ENCODE data around the gene HTR2B.
"Not testable (repeated sequence)": the region's sequence is repeated elsewhere in the genome, so short reads cannot be mapped to it uniquely, and the experiment has no call there.

Gene HTR2B

GRCh38 chr2:231133365-231134099 lies 8.7 kb upstream of the HTR2B start:
- no peak for DNase-seq (ENCODE audit: low spot score)

GRCh38 chr2:231132129-231132528 lies 7.3 kb upstream of the HTR2B start:
- no peak for DNase-seq (ENCODE audit: low spot score)

DNA sequence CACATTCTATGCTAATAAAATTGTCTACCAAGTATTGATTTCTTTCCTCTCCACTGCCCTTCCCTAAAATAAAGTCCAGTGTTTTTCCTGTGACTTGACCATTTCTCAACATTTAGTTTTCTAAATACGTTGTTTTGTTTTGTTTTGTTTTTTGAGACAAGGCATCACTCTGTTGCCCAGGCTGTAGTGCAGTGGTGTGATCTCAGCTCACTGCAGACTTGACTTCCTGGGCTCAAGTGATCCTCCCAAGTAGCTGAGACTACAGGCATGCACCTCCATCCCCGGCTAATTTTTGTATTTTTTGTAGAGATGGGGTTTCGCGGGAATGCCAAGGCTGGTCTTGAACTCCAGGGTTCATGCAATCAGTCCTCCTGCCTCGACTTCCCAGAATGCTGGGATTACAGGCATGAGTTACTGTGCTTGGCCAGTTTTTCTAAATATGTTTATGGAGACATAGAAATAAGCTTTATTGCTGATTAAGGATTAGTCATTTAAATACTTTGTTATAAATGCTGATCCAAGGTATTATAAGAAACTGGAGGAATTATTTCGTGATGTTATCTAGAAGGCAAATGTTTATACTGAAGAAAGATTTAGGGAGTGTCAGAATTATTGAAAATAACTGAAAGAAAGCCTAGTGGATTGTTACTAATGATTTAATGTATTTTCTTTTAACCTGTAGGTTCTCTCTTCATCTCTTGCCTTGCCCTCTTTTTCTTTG lies 5.7 kb upstream of the HTR2B start:
- DNase-seq (ENCODE audit: low spot score): no peak

DNA sequence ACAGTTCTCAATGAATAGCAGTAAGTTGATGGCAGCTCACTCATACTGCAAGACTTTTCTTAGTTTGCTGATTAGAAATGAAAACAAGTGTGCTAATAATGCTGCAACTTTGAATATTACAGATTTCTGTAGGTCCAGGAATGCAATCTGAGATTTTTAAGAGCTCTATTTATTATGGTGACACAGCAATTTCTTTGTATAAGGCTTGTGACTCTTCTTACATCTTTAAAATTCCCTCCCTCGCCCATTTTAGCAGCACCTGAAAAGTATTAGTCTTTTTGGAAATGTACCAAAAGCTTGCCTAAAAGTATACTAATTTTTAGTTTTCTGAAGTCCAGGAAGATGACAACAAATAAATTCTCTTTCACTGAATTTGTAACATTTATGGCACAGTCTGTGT lies 4.4 kb upstream of the HTR2B start:
- DNase-seq (ENCODE audit: low spot score): no peak

DNA sequence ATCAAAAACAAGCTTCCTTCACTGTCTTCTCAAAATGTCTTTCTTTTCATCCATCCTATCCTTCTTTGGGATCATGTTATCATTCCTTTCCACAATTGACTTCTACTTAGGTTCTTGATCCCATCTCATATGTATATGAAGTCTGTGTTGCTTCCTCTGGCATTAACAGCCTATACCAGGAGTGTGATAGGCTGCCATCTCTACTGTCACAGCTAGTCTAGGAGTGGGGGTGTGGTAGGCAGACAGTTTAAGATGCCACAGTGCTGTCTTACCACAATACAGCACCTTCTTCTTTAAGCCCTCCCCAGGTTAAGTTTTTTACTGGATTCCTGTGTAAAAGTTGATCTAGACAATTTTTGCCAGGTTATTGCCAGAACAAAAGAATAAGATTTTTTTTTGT lies 3.7 kb upstream of the HTR2B start:
- no peak for DNase-seq (ENCODE audit: low spot score)

DNA sequence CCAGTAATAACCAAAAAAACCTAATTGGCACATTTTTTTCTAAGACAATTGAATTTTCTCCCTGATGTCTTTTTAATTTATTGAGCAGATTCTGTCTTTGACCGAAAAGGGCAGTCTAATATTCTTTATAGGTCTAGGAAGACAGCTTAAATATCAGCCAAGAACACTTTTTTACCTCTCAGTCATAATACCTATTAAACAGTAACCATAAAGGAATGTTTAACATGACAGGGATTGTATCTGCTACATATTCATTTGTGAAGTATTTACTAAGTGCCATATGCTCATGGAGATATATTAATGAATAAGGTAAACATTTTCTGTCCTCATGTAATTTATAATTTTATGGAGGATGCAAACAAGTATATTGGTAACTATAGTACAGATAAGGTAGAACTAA lies 3.1 kb upstream of the HTR2B start:
- DNase-seq (ENCODE audit: low spot score): no peak

GRCh38 chr2:231127480-231127879 lies 2.6 kb upstream of the HTR2B start:
- DNase-seq (ENCODE audit: low spot score): no peak

DNA sequence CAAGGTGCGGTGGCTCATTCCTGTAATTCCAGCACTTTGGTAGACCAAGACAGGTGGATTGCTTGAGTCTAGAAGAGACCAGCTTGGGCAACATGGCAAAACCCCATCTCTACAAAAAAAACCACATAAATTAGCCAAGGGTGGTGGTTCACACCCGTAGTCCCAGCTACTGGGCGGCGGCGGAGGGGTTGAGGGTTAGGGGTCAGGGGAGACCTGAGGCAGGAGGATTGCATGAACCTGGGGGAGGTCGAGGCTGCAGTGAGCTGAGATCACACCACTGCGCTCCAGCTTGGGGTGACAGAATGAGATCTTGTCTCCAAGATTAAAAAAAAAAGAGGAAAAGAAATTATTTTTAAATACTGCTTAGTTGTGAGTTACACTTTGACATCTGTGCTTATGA lies 1.3 kb upstream of the HTR2B start:
- DNase-seq (ENCODE audit: low spot score): no peak

DNA sequence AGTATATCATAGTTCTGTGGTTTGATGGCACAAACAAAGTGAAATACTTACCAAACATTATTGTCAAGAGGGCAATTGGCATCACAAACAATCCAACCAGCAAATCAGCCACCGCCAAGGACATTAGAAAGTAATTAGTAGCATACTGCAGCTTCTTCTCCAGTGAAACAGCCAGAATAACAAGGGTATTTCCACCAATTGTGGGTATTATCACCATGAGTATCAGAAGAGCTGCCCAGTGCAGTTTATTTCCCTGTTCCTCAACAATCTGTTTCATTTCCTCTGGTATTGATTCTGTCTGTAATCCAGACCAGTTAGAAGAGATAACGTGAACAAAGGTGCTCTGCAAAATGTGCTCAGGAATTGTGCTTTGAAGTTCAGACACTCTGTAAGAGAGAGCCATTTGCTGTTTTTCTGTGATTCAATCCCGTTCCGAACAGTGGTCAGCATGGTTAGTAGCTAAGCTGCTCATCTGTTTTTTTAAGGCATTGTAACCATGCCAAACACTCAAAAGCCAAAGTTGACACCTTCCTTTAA lies 1.4 kb downstream of the HTR2B start:
- no peak for DNase-seq (ENCODE audit: low spot score)

DNA sequence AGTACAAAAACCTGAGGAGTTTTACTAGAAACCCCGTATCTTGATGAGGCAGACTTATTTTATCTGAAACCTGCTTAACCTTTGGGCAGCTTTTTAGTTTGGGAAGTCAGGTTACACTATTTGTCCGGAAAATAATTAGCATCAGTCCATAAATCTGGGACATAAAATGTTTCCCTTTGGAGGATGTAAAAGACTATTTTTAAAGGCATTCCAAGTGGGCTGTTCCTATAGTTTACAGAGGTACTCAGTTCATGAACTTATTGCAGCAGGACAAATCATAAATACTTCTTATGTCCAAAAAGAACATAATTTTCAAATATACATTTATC lies 6.3 kb downstream of the HTR2B start:
- no peak for DNase-seq (ENCODE audit: low spot score)

DNA sequence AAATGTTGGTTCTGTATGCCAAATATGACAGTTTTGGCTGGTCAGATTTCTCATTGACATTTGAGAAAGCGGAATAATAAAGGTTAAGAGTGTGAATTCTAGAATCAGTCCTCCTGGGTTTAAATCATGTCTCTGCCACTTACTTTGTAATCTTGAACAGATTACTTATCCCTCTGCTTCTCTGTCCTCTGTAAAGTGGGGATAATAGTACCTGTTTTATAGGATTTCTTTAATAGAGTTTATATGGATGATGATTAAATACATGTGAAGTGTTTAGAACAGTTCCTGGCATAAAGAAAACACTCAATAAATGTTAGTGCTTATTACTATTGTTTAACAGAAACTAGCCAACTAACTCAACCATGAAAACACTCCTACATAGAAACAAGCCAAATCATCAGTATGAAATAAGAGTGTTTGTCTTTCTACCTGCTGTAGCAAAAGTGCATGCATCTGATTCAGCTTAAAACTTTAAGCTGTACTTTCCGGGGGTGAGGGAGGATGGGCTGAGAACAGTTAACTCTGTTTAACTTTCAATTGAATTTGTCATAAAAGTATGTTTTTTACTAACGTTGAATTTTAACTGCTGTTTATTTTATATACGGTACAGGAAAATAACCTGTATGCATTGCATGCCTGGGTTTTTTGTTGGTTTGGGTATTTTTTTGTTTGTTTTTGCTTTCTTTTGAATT lies 6.8 kb downstream of the HTR2B start:
- no peak for DNase-seq (ENCODE audit: low spot score)

DNA sequence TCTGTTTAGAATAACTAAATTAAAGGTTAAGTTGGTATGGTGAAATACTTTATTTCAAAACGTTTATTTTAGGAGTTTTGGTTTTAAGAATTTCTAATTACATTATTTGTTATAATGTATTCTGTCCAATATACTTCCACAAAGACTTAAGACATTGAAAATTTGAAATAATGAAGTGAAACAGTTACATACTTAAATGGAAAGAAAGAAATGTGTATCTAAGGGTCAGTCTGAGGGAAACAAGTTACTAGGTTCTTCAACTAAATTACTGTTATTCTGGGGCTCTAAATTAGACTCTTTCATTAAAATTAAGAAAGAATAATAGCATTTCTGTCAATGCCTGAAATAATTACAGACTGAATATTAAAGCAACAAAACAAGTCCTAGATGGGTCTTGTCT lies 7.7 kb downstream of the HTR2B start:
- no peak for DNase-seq (ENCODE audit: low spot score)

DNA sequence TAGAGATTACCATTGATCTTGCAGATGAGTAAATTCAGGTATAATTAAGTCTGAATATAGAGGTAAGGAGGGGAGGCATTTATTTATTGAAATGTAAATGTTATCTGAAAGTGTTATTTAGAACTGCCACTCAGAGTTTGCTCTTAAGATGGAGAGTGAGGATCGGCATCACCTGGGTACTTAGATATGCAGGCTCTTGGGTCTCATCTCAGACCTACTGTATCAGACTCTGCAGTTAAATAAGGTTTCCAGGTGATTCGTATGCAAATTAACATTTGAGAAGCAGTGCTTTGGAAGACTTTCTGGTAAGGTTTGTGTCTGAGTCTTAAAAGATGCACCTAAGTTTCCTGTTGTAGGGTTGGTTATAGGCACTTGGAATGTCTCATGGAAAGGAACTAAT lies 9.2 kb downstream of the HTR2B start:
- no peak for DNase-seq (ENCODE audit: low spot score)

DNA sequence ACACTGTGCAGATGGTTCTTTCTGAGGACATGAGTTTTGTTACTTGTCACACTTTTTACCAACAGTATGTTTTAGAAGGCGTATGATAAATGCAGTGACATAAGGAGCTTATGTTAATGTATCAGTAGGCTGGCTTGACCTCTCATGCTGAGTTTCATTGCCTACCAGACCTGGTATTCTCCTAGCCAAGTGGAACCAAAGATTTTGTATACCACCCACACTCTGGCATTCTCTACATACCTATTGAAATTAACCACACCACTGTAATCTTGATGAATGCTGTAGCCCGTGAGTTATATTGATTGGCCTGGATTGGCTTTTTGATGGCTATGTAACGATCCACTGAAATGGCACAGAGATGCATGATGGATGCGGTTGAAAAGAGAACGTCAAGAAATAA lies 11.4 kb downstream of the HTR2B start:
- no peak for DNase-seq (ENCODE audit: low spot score)

DNA sequence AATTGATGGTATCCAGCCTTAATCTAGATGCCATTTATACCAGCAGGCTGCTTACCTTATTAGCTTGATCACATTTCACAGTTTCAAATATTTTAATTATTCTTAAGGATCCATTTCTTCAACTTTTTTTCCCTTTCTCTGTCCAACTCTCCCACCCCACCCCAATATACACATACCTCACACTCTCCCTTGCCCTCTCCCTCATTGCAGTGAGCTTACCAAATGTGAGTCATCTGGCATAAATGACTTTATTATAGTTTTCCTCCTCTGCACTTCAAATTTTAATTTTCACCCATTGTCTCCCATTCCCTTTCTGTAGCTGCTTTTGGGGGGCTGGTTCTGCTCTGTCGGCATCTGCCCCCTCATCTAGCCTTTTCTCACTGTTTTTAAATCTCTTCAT lies 12.9 kb downstream of the HTR2B start:
- no peak for DNase-seq (ENCODE audit: low spot score)

GRCh38 chr2:231110551-231110950 lies 14.3 kb downstream of the HTR2B start:
- no peak for DNase-seq (ENCODE audit: low spot score)

- peak; percentile 58 for DNase-seq (ENCODE audit: low spot score)
Observed at GRCh38 chr2:231104115-231104713, 20.6 kb downstream of the HTR2B start.

GRCh38 chr2:231102772-231103171 lies 22.1 kb downstream of the HTR2B start:
- no peak for DNase-seq (ENCODE audit: low spot score)

DNA sequence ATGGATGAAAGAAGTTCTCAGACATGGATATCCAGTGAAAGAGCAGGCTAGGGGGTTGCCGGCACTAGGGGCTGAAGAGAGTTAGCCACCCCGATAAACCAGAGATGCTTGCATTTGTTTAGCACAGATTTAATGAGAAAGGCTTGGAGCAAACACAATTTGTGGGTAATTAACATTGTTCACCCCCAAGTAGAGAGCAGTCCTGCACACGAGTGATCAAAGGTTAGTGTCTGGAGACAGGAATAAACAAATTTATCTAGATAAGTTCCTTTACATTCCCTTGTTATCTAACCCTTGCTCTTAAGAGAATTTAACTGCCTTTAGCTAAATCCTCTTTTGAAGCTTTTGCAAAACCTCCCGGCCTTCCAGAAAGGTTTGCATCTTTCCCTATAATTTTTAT lies 23.9 kb downstream of the HTR2B start:
- DNase-seq (ENCODE audit: low spot score): no peak

- not testable (repeated sequence) for DNase-seq (ENCODE audit: low spot score)
Observed at GRCh38 chr2:231100321-231100720, 24.5 kb downstream of the HTR2B start.

- DNase-seq (ENCODE audit: low spot score): no peak
Observed at GRCh38 chr2:231099918-231100317, 24.9 kb downstream of the HTR2B start.

DNA sequence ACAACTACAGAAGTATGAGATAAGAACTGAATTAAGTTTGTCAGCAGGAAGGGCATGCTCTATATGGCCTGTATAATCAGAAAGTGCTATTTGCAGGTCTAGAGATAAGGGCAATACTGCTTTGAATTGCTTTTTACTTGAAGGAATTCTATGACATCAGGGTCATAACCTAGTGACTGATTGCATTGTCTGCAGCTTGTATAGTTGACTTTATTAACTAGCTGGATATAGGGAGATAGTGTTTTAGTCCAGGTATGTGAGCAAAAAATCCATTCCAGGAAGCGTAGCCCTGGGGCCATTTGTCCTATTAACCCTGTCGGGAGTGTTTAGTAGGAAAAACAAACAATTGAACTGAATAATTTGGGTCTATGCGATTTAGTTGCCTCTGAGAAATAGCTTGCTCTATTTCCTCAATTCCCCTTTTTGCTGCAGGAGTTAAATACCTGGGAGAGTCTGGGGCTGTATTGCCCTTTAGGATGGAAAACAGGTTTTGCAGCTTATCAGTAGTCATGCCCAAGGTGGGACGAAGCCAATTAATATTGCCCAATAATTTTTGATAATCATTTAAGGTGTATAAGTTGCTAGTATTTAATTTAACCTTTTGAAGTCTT lies 30.0 kb downstream of the HTR2B start:
- DNase-seq (ENCODE audit: low spot score): no peak
